A549 (cell line): ENCODE results near the gene SLC39A2. TPM values are rescaled to one million over a fixed set of nuclear protein-coding genes. Genes with fewer than 3 reads are reported as not detected.

ENCODE experiments used
- ATAC-seq, 2 experiments: fragments of 200-7000 bp in 1 of 2; fragments of >200 bp in 1 of 2; cut with Nextera tagmentation in 1 of 2; cut with Tn5 transposase in 1 of 2; 3 replicates each; pipeline versions ENCODE4 v1.8.0 to v1.9.1; 2018 to 2020; ENCODE audit warnings: mild to moderate bottlenecking in 1 of 2, moderate library complexity in 1 of 2
- CTCF ChIA-PET: fragments of 300-600 bp; sonication (Branson Sonifier 250); formaldehyde crosslinking; extraction: SDS; loops from one replicate; lab custom pipeline; 2021; ENCODE audit warnings: antibody characterized with exemption, inconsistent platforms; lab: Yijun Ruan, JAX
- POLR2A ChIA-PET: fragments of 350-600 bp; formaldehyde crosslinking; extraction: SDS; loops from one replicate; lab custom pipeline; 2021; ENCODE audit warnings: antibody characterized with exemption, inconsistent platforms; lab: Yijun Ruan, JAX
- DNase-seq, 2 experiments: peaks; one replicate each; pipeline versions ENCODE4 v3.0.0 to v3.0.0-alpha.2; 2011 to 2016; ENCODE audit warnings: low read depth in 1 of 2, low spot score in 1 of 2
- FAIRE-seq: peaks from 2 replicates; lab custom pipeline; 2011; peaks lifted over from hg19 to GRCh38; lab: Jason Lieb, UNC
- H3K27ac ChIP-seq, 2 experiments: fragments of >200 bp; sonication (Bioruptor Twin); formaldehyde crosslinking; 3 replicates each; pipeline ENCODE4 v1.5.1; 2016 to 2017
- H3K4me1 ChIP-seq: fragments of >200 bp; sonication (Bioruptor Twin); formaldehyde crosslinking; 3 replicates; pipeline ENCODE4 v1.6.1; 2016
- H3K4me2 ChIP-seq: fragments of >200 bp; sonication (Bioruptor Twin); formaldehyde crosslinking; 3 replicates; pipeline ENCODE4 v1.6.1; 2016
- H3K4me3 ChIP-seq: fragments of >200 bp; sonication (Bioruptor Twin); formaldehyde crosslinking; 3 replicates; pipeline ENCODE4 v1.5.1; 2016
- H3K9me3 ChIP-seq: fragments of >200 bp; sonication (Bioruptor Twin); formaldehyde crosslinking; 3 replicates; pipeline ENCODE4 v1.6.1; 2016
- BCL3 ChIP-seq: fragments of >200 bp; sonication (Bioruptor Twin); formaldehyde crosslinking; IDR thresholded peaks from 3 replicates; pipeline ENCODE4 v1.6.1; 2016
- BHLHE40 ChIP-seq: IDR thresholded peaks from 2 replicates; pipeline ENCODE4 v1.6.1; 2012; ENCODE audit warnings: low read depth, low read length, inconsistent platforms
- CBX2 ChIP-seq: fragments of 200-600 bp; sonication (generic); IDR thresholded peaks from 2 replicates; pipeline ENCODE4 v1.6.1; 2016; ENCODE audit warnings: low read depth, mild to moderate bottlenecking, borderline replicate concordance
- CBX8 ChIP-seq: fragments of 200-600 bp; sonication (generic); IDR thresholded peaks from 2 replicates; pipeline ENCODE4 v1.6.1; 2016
- CEBPB ChIP-seq, 2 experiments: fragments of >200 bp in 1 of 2; sonication (Bioruptor Twin) in 1 of 2; formaldehyde crosslinking in 1 of 2; IDR thresholded peaks; 2 replicates each; pipeline ENCODE4 v1.6.1; 2012 to 2016
- CHD2 ChIP-seq: fragments of 150-350 bp; IDR thresholded peaks from 2 replicates; pipeline ENCODE4 v1.6.1; 2014; ENCODE audit warnings: low read length; ENCODE audit not compliant: partially characterized antibody
- EHF ChIP-seq: fragments of 250-450 bp; sonication (Bioruptor Pico); IDR thresholded peaks from 2 replicates; pipeline ENCODE4 v1.5.0; 2020; ENCODE audit warnings: mild to moderate bottlenecking
- EP300 ChIP-seq, 2 experiments: fragments of >200 bp; sonication (Bioruptor Twin); formaldehyde crosslinking; IDR thresholded peaks; 2 replicates in 1 of 2; 3 replicates in 1 of 2; pipeline ENCODE4 v1.6.1; 2016 to 2017
- FOSL2 ChIP-seq, 2 experiments: fragments of 450-650 bp in 1 of 2; fragments of >200 bp in 1 of 2; sonication (Bioruptor Twin) in 1 of 2; formaldehyde crosslinking; IDR thresholded peaks; 2 replicates each; pipeline versions ENCODE4 v1.5.0 to v1.6.1; 2016 to 2020; ENCODE audit warnings: mild to moderate bottlenecking in 1 of 2, moderate library complexity in 1 of 2
- GATA3 ChIP-seq: IDR thresholded peaks from 2 replicates; pipeline ENCODE4 v1.6.1; 2012; ENCODE audit warnings: borderline replicate concordance
- HDAC2 ChIP-seq: fragments of 200-600 bp; sonication (generic); IDR thresholded peaks from 2 replicates; pipeline ENCODE4 v1.6.1; 2016
- HES2 ChIP-seq: fragments of >200 bp; sonication (Bioruptor Twin); formaldehyde crosslinking; IDR thresholded peaks from 2 replicates; pipeline ENCODE4 v1.6.1; 2016
- HEYL ChIP-seq: fragments of 250-450 bp; sonication (Bioruptor Pico); IDR thresholded peaks from 2 replicates; pipeline ENCODE4 v1.8.0; 2021; ENCODE audit warnings: mild to moderate bottlenecking, moderate library complexity
- HOXA7 ChIP-seq: fragments of 250-450 bp; sonication (Bioruptor Pico); IDR thresholded peaks from 2 replicates; pipeline ENCODE4 v1.5.0; 2020; ENCODE audit warnings: mild to moderate bottlenecking, moderate library complexity
- HOXB13 ChIP-seq: fragments of 250-450 bp; sonication (Bioruptor Pico); IDR thresholded peaks from 2 replicates; pipeline ENCODE4 v1.5.0; 2020; ENCODE audit warnings: low read depth, mild to moderate bottlenecking, moderate library complexity
- JUN ChIP-seq, 2 experiments: fragments of >200 bp; sonication (Bioruptor Twin); formaldehyde crosslinking; IDR thresholded peaks; 2 replicates in 1 of 2; 3 replicates in 1 of 2; pipeline ENCODE4 v1.6.1; 2016 to 2017
- KDM1A ChIP-seq: fragments of 200-600 bp; sonication (generic); IDR thresholded peaks from 2 replicates; pipeline ENCODE4 v1.6.1; 2016; ENCODE audit warnings: low read depth, mild to moderate bottlenecking
- KDM5A ChIP-seq: fragments of 200-600 bp; sonication (generic); IDR thresholded peaks from 2 replicates; pipeline ENCODE4 v1.6.1; 2016; ENCODE audit warnings: antibody characterized with exemption, mild to moderate bottlenecking
- MAFK ChIP-seq: fragments of 450-650 bp; IDR thresholded peaks from 2 replicates; pipeline ENCODE4 v1.6.1; 2014; ENCODE audit not compliant: partially characterized antibody
- MAZ ChIP-seq: fragments of 150-350 bp; IDR thresholded peaks from 2 replicates; pipeline ENCODE4 v1.6.1; 2014; ENCODE audit warnings: antibody characterized with exemption, low read depth, low read length, borderline replicate concordance
- MYC ChIP-seq: IDR thresholded peaks from 2 replicates; pipeline ENCODE4 v1.6.1; 2012; ENCODE audit warnings: mild to moderate bottlenecking, inconsistent platforms, low read length, improper control_type of control experiment, borderline replicate concordance
- NFE2L2 ChIP-seq: fragments of 150-350 bp; conservative IDR thresholded peaks from 2 replicates; pipeline ENCODE4 v1.6.1; 2014; ENCODE audit warnings: low read length
- NPAS2 ChIP-seq: fragments of 250-450 bp; sonication (Bioruptor Pico); IDR thresholded peaks from 2 replicates; pipeline ENCODE4 v1.8.0; 2022; ENCODE audit warnings: mild to moderate bottlenecking, moderate library complexity, borderline replicate concordance
- PHF8 ChIP-seq: fragments of 200-600 bp; sonication (generic); IDR thresholded peaks from 2 replicates; pipeline ENCODE4 v1.6.1; 2016; ENCODE audit warnings: low read depth, mild to moderate bottlenecking, antibody characterized with exemption, moderate library complexity, borderline replicate concordance
- POLR2A ChIP-seq: IDR thresholded peaks from 2 replicates; pipeline ENCODE4 v1.6.1; 2012; ENCODE audit warnings: mild to moderate bottlenecking, low read length
- POLR2AphosphoS2 ChIP-seq: conservative IDR thresholded peaks from 2 replicates; pipeline ENCODE4 v1.6.1; 2012; ENCODE audit warnings: low read length, improper control_type of control experiment, inconsistent platforms
- RCOR1 ChIP-seq: fragments of 150-350 bp; IDR thresholded peaks from 2 replicates; pipeline ENCODE4 v1.6.1; 2014; ENCODE audit warnings: antibody characterized with exemption, low read length, low read depth
- REST ChIP-seq: fragments of 200-600 bp; sonication (generic); IDR thresholded peaks from 2 replicates; pipeline ENCODE4 v1.6.1; 2016; ENCODE audit warnings: antibody characterized with exemption, mild to moderate bottlenecking, moderate library complexity
- RFX5 ChIP-seq: fragments of 450-650 bp; IDR thresholded peaks from 2 replicates; pipeline ENCODE4 v1.7.1; 2014; ENCODE audit warnings: antibody characterized with exemption, mild to moderate bottlenecking, moderate library complexity
- SMC3 ChIP-seq: fragments of >200 bp; sonication (Bioruptor Twin); formaldehyde crosslinking; IDR thresholded peaks from 3 replicates; pipeline ENCODE4 v1.6.1; 2018; ENCODE audit warnings: inconsistent platforms
- SREBF2 ChIP-seq: fragments of 450-650 bp; IDR thresholded peaks from 2 replicates; pipeline ENCODE4 v1.6.1; 2014; ENCODE audit warnings: mild to moderate bottlenecking, moderate library complexity
- TFCP2L1 ChIP-seq: fragments of 250-450 bp; sonication (Bioruptor Pico); IDR thresholded peaks from 2 replicates; pipeline ENCODE4 v1.5.0; 2021; ENCODE audit warnings: mild to moderate bottlenecking
- TP53 ChIP-seq: fragments of 250-450 bp; sonication (Bioruptor Pico); IDR thresholded peaks from 2 replicates; pipeline ENCODE4 v1.5.0; 2021; ENCODE audit warnings: mild to moderate bottlenecking, moderate library complexity
- USF2 ChIP-seq: fragments of 450-650 bp; IDR thresholded peaks from 2 replicates; pipeline ENCODE4 v1.6.1; 2014; ENCODE audit warnings: antibody characterized with exemption
- ZC3H11A ChIP-seq: fragments of 450-650 bp; IDR thresholded peaks from 2 replicates; pipeline ENCODE4 v1.6.1; 2014; ENCODE audit warnings: antibody characterized with exemption, mild to moderate bottlenecking
- ZFP36 ChIP-seq: fragments of 450-650 bp; IDR thresholded peaks from 2 replicates; pipeline ENCODE4 v1.6.1; 2014; ENCODE audit warnings: borderline replicate concordance; ENCODE audit not compliant: partially characterized antibody
- ZNF302 ChIP-seq: fragments of 250-450 bp; sonication (Bioruptor Pico); IDR thresholded peaks from 2 replicates; pipeline ENCODE4 v1.9.0; 2021; ENCODE audit warnings: inconsistent platforms, mild to moderate bottlenecking, moderate library complexity
- ZSCAN20 ChIP-seq: fragments of 250-450 bp; sonication (Bioruptor Pico); IDR thresholded peaks from 2 replicates; pipeline ENCODE4 v1.8.0; 2022; ENCODE audit warnings: mild to moderate bottlenecking, moderate library complexity
- WGBS: methylation state at CpG from one replicate; pipeline ENCODE4 v1.1.6; 2017; ENCODE audit errors: missing lambda C conversion rate; 5-methylcytosine and 5-hydroxymethylcytosine counted together
- polyA plus RNA-seq, 4 experiments: library from polyadenylated mRNA; depleted of rRNA in 3 of 4; stranded (reverse); fragments of >200 nt; fragmentation: RNase III in 1 of 4; extraction: RNeasy Plus Mini Kit Qiagen cat#74134 plus additional on column Dnase treatment in 1 of 4; gene quantifications; 2 replicates in 3 of 4; 3 replicates in 1 of 4; pipeline ENCODE4 v1.2.3, GENCODE V29; 2011 to 2017

The SLC39A2 gene
- polyA plus RNA-seq, 2 of the 4 experiments (the other 2 are of a cell fraction): not detected

GRCh38 chr14:20970983-20971704 lies 27.9 kb upstream of the SLC39A2 start:
- peaks cover 19% of the 10 kb centered on the region for H3K4me1 ChIP-seq
- peak overlapping the region; percentile 67 for H3K4me3 ChIP-seq
- POLR2A ChIA-PET: interaction anchor here (0.6 to 1.5 kb wide), 7 partner anchors 10 to 123 kb away, joined by 3 to 11 read pairs (median 6); no protein-coding TSS in a partner anchor
- peak overlapping the region; percentile 89 to 90 for H3K27ac ChIP-seq
- CTCF ChIA-PET: interaction anchor here (0.6 to 7.2 kb wide), 93 partner anchors 11 to 645 kb away, joined by 3 to 186 read pairs (median 5); partner anchors contain the start of genes METTL17, SLC39A2, TMEM253 and TPPP2
- no peaks in the 10 kb centered on the region for H3K9me3 ChIP-seq
- peak overlapping the region; percentile 79 for H3K4me2 ChIP-seq
- peak; percentile 76 to 87 for DNase-seq
- FAIRE-seq: peak; percentile 67
- 3% methylated on average over 28 of the region's 47 CpGs for WGBS
- peak; percentile 93 to 95 for ATAC-seq
- TF ChIP-seq NFE2L2 (no peak), BHLHE40 (no peak), EP300 (IDR thresholded peaks at IDR 0.05) (no peak), CEBPB (IDR thresholded peaks at IDR 0.05) (no peak; a peak in 1 of 4 replicates), CHD2 (no peak), ZSCAN20 (CRISPR knock-in tag) (no peak), KDM1A (no peak), ZC3H11A (no peak), EHF (CRISPR knock-in tag) (no peak), RFX5 (no peak), REST (no peak), SMC3 (peak; percentile 66), HEYL (no peak), HES2 (no peak), GATA3 (0 out of 2 replicates have a peak, but pooled peaks have one; percentile 13), POLR2A (peak; percentile 47; the same call in 1 of the 2 replicates), USF2 (no peak), TFCP2L1 (CRISPR knock-in tag) (no peak), ZFP36 (no peak), MAFK (no peak), CBX2 (no peak), HOXB13 (CRISPR knock-in tag) (no peak), TP53 (CRISPR knock-in tag) (no peak), JUN (IDR thresholded peaks at IDR 0.05) (peak in 1 of 2 experiments; percentile 51; a peak in 2 of 5 replicates), SREBF2 (no peak), RCOR1 (no peak), MYC (no peak), POLR2AphosphoS2 (no peak), BCL3 (0 out of 3 replicates have a peak, but pooled peaks have one; percentile 20), CBX8 (no peak), KDM5A (peak; percentile 26; the same call in 1 of the 2 replicates), FOSL2 (IDR thresholded peaks at IDR 0.05) (no peak), FOSL2 (CRISPR knock-in tag; IDR thresholded peaks at IDR 0.05) (no peak), HDAC2 (no peak), HOXA7 (CRISPR knock-in tag) (no peak), ZNF302 (no peak), NPAS2 (CRISPR knock-in tag) (no peak), PHF8 (no peak), MAZ (no peak)
